ENCODE results near the gene GCA.

DNA sequence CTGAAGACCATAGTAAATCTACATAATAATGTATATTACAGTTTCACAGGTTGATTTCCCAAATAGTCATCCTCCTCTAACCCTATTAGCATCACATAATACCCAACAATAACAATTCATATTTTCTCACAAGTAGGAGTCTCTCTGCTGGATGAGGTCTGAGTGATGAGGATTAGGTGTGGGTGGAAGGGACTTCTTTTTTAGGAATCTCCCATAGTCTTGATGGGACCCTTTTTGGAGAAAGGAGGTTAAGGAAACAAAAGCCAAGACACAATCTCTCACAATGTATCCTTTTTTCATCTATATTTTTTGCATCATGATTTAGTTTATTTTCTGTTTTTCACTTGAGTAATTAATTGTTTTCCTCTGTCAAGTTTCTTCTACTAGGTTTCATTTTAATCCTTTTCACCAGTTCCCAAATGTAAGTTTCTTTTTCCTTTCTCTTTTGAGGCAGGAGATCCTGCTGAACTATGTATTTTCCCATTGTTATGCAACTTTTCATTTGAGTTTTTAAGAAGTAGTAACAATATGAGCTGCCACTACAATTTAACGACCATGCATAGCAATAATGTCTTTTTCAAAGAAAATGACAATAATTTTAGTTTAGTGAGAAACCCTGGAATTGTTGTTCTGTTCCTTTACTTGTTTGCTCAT lies 22.9 kb upstream of the GCA start:
- TF ChIP-seq POLR2A (IDR thresholded peaks at IDR 0.05; ENCODE audit: low read depth, low read length) (no peak), CHD1 (IDR thresholded peaks at IDR 0.05; ENCODE audit: low read depth, low read length) (no peak), RAD21 (IDR thresholded peaks at IDR 0.05; ENCODE audit: low read length) (no peak), RFX5 (IDR thresholded peaks at IDR 0.05; ENCODE audit: low read depth, low read length) (no peak), RCOR1 (IDR thresholded peaks at IDR 0.05; ENCODE audit: insufficient replicate concordance, low read length) (no peak), BHLHE40 (IDR thresholded peaks at IDR 0.05; ENCODE audit: low read depth, low read length) (no peak), MAZ (IDR thresholded peaks at IDR 0.05; ENCODE audit: borderline replicate concordance, low read depth, low read length) (no peak), MXI1 (IDR thresholded peaks at IDR 0.05; ENCODE audit: borderline replicate concordance, low read depth, low read length) (no peak), MAFK (IDR thresholded peaks at IDR 0.05; ENCODE audit: low read depth, low read length) (no peak), FOS (IDR thresholded peaks at IDR 0.05; ENCODE audit: low read depth, low read length) (no peak)
- TF ChIP-seq, protein P1, sequence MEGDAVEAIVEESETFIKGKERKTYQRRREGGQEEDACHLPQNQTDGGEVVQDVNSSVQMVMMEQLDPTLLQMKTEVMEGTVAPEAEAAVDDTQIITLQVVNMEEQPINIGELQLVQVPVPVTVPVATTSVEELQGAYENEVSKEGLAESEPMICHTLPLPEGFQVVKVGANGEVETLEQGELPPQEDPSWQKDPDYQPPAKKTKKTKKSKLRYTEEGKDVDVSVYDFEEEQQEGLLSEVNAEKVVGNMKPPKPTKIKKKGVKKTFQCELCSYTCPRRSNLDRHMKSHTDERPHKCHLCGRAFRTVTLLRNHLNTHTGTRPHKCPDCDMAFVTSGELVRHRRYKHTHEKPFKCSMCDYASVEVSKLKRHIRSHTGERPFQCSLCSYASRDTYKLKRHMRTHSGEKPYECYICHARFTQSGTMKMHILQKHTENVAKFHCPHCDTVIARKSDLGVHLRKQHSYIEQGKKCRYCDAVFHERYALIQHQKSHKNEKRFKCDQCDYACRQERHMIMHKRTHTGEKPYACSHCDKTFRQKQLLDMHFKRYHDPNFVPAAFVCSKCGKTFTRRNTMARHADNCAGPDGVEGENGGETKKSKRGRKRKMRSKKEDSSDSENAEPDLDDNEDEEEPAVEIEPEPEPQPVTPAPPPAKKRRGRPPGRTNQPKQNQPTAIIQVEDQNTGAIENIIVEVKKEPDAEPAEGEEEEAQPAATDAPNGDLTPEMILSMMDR (conservative IDR thresholded peaks at IDR 0.05; ENCODE audit: low read depth, low read length), result no peak
- TF ChIP-seq, protein P2, sequence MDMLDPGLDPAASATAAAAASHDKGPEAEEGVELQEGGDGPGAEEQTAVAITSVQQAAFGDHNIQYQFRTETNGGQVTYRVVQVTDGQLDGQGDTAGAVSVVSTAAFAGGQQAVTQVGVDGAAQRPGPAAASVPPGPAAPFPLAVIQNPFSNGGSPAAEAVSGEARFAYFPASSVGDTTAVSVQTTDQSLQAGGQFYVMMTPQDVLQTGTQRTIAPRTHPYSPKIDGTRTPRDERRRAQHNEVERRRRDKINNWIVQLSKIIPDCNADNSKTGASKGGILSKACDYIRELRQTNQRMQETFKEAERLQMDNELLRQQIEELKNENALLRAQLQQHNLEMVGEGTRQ (IDR thresholded peaks at IDR 0.05; ENCODE audit: low read depth, low read length), result no peak

All from IMR-90 (cell line).